ENCODE results near the gene MRPL30. TPM values are rescaled to one million over a fixed set of nuclear protein-coding genes. Genes with fewer than 3 reads are reported as not detected.
A peak's percentile ranks its signal among the peaks of the same experiment; 100 is the strongest.

The MRPL30 gene
- total and polyA plus RNA-seq, 2 of the 8 experiments (the other 6 are each of a cell fraction or from before 2014, with no cell fraction given) = 22.3 to 46.2 TPM

DNA sequence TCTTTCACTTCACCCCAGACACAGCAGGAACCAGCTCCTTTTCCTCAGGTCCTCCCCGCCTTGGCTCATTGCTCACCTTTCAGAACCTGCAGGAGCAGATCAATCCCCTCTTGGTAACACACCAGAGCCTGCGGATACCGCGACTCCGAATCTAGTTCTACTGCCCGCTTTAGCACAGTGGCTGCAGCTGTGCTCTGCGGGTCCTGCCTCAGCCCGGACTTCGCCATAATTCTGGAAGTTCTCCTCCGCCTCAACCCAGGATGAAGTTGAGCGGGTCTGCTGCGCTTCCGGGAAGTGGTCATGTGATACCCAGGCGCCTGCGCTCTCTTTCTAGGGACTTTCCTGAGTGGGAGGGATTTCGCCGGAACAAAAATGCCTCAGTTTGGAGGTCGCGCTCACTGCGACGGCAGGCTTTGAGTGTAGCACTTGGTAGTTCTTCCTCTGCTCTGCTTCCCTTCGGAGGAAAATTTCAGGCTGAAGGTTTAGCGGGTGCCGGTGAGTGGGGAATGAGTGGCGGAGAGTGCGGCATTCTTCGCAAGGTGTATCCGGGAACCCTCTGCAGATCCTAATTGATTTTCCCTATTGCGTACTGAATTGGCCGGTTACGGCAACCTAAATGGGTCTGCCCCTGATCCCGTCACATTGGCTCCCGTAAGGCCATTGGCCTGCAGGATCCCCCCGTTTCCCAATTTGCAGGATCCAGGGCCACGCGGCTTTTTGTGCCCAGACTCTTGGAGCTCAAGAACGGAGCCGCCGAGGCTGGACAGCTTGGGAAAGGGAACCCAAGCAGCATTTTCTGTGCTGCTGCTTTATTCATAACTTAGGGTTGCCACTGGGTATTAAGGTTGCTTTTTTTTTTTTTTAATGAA is at the start of gene MRPL30, which contains the start of gene MITD1 (continued):
- peak; percentile 51; the same call in 1 of the 2 replicates for TF ChIP-seq NRF1 (IDR thresholded peaks at IDR 0.05; ENCODE audit: low read depth, low read length)
- TF ChIP-seq, protein P1, sequence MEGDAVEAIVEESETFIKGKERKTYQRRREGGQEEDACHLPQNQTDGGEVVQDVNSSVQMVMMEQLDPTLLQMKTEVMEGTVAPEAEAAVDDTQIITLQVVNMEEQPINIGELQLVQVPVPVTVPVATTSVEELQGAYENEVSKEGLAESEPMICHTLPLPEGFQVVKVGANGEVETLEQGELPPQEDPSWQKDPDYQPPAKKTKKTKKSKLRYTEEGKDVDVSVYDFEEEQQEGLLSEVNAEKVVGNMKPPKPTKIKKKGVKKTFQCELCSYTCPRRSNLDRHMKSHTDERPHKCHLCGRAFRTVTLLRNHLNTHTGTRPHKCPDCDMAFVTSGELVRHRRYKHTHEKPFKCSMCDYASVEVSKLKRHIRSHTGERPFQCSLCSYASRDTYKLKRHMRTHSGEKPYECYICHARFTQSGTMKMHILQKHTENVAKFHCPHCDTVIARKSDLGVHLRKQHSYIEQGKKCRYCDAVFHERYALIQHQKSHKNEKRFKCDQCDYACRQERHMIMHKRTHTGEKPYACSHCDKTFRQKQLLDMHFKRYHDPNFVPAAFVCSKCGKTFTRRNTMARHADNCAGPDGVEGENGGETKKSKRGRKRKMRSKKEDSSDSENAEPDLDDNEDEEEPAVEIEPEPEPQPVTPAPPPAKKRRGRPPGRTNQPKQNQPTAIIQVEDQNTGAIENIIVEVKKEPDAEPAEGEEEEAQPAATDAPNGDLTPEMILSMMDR (IDR thresholded peaks at IDR 0.05; ENCODE audit: control extremely low read depth in 1 of 3, insufficient read depth in 1 of 3, low read depth in 1 of 3, low read length in 3 of 3) = no peak
- TF ChIP-seq GABPA (IDR thresholded peaks at IDR 0.05; ENCODE audit: borderline replicate concordance, insufficient read depth, low read length) = peak; percentile 94
- TF ChIP-seq SP1 (IDR thresholded peaks at IDR 0.05; ENCODE audit: low read depth, low read length) = peak; percentile 82
- TF ChIP-seq RNF2 (IDR thresholded peaks at IDR 0.05; ENCODE audit: borderline replicate concordance, low read depth, low read length, missing control alignments, poor library complexity, severe bottlenecking) = no peak
- TF ChIP-seq BRCA1 (IDR thresholded peaks at IDR 0.05; ENCODE audit: low read depth, low read length) = no peak
- TF ChIP-seq RAD21 (IDR thresholded peaks at IDR 0.05 in 1 of 2, conservative IDR thresholded peaks at IDR 0.05 in 1 of 2; ENCODE audit: low read depth in 2 of 2, low read length in 2 of 2) = no peak
- TF ChIP-seq, protein P2, sequence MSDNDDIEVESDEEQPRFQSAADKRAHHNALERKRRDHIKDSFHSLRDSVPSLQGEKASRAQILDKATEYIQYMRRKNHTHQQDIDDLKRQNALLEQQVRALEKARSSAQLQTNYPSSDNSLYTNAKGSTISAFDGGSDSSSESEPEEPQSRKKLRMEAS (IDR thresholded peaks at IDR 0.05) = peak; percentile 86
- peak; percentile 96 for TF ChIP-seq TAF7 (optimal IDR thresholded peaks at IDR 0.05; ENCODE audit: borderline replicate concordance, low read depth, low read length)
- peak; percentile 95 for TF ChIP-seq POLR2AphosphoS5 (IDR thresholded peaks at IDR 0.05; ENCODE audit: low read depth, low read length)
- peak; percentile 86 to 99 for TF ChIP-seq POLR2A (IDR thresholded peaks at IDR 0.05; ENCODE audit: control extremely low read depth in 1 of 2, low read depth in 2 of 2, low read length in 2 of 2)
- peak; percentile 83 for TF ChIP-seq HDAC2 (IDR thresholded peaks at IDR 0.05; ENCODE audit: borderline replicate concordance in 1 of 2, low read depth in 2 of 2, low read length in 2 of 2)
- TF ChIP-seq KDM4A (IDR thresholded peaks at IDR 0.05; ENCODE audit: low read depth, low read length, severe bottlenecking) = peak; percentile 76
- TF ChIP-seq, protein P3, sequence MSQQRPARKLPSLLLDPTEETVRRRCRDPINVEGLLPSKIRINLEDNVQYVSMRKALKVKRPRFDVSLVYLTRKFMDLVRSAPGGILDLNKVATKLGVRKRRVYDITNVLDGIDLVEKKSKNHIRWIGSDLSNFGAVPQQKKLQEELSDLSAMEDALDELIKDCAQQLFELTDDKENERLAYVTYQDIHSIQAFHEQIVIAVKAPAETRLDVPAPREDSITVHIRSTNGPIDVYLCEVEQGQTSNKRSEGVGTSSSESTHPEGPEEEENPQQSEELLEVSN (IDR thresholded peaks at IDR 0.05) = peak; percentile 94
- TF ChIP-seq SUZ12 (IDR thresholded peaks at IDR 0.05; ENCODE audit: low read length) = no peak
- peak; percentile 92 to 94 for TF ChIP-seq SIN3A (conservative IDR thresholded peaks at IDR 0.05 in 1 of 2, IDR thresholded peaks at IDR 0.05 in 1 of 2; ENCODE audit: low read depth in 1 of 2, low read length in 2 of 2)
- TF ChIP-seq CBX5 (IDR thresholded peaks at IDR 0.05; ENCODE audit: low read depth, low read length) = no peak
- TF ChIP-seq CBX8 (IDR thresholded peaks at IDR 0.05; ENCODE audit: borderline replicate concordance, low read depth, low read length) = no peak
